CD14-positive monocyte (primary cell): ENCODE data around the gene ZNF362. TPM values are rescaled to one million over a fixed set of nuclear protein-coding genes. Genes with fewer than 3 reads are reported as not detected.

Source experiments
- DNase-seq, 3 donors: peaks; one replicate each; pipeline ENCODE4 v3.0.0-alpha.2; 2011 to 2022
- H2AFZ ChIP-seq: 2 replicates; pipeline ENCODE4 v1.6.0; 2012; ENCODE audit warnings: mild to moderate bottlenecking, low read depth, low read length, inconsistent platforms; ENCODE audit not compliant: insufficient read depth, poor library complexity, severe bottlenecking
- H3K27ac ChIP-seq, 2 donors: 1 replicate in 1 of 2; 2 replicates in 1 of 2; pipeline ENCODE4 v1.5.1; 2012 to 2013; ENCODE audit warnings: low read length in 2 of 2, control low read depth in 1 of 2, inconsistent platforms in 1 of 2, low read depth in 1 of 2, mild to moderate bottlenecking in 1 of 2
- H3K27me3 ChIP-seq, 2 donors: one replicate each; pipeline versions ENCODE4 v1.6.0 to v1.6.1; 2011 to 2013; ENCODE audit warnings: low read length in 2 of 2; ENCODE audit not compliant: control insufficient read depth in 2 of 2, insufficient read depth in 2 of 2
- H3K36me3 ChIP-seq, 2 donors: replicated peaks in 1 of 2; 1 replicate in 1 of 2; 2 replicates in 1 of 2; pipeline versions ENCODE4 v1.5.1 to v1.6.1; 2012 to 2013; ENCODE audit warnings: low read length in 2 of 2, control low read depth in 1 of 2, inconsistent platforms in 1 of 2, mild to moderate bottlenecking in 1 of 2; ENCODE audit not compliant: insufficient read depth in 2 of 2, control insufficient read depth in 1 of 2
- H3K4me1 ChIP-seq, 2 donors: 1 replicate in 1 of 2; 2 replicates in 1 of 2; pipeline versions ENCODE4 v1.5.1 to v1.6.1; 2012 to 2013; ENCODE audit warnings: low read length in 2 of 2, control low read depth in 1 of 2, inconsistent platforms in 1 of 2, mild to moderate bottlenecking in 1 of 2, moderate library complexity in 1 of 2; ENCODE audit not compliant: insufficient read depth in 2 of 2, control insufficient read depth in 1 of 2
- H3K4me2 ChIP-seq: replicated peaks from 2 replicates; pipeline ENCODE3; 2012; ENCODE audit warnings: low read length, moderate library complexity, mild to moderate bottlenecking; ENCODE audit not compliant: poor library complexity, severe bottlenecking; ENCODE audit errors: extremely low read depth
- H3K4me3 ChIP-seq, 3 experiments: fragments of 200-600 bp in 1 of 3; sonication (generic) in 1 of 3; replicated peaks in 1 of 3; 1 replicate in 2 of 3; 2 replicates in 1 of 3; pipeline ENCODE4 v1.5.1; 2011 to 2013; ENCODE audit warnings: low read length in 3 of 3, mild to moderate bottlenecking in 3 of 3, control low read depth in 2 of 3, low read depth in 2 of 3, inconsistent platforms in 1 of 3, moderate library complexity in 1 of 3
- H3K79me2 ChIP-seq: 2 replicates; pipeline ENCODE4 v1.6.0; 2012; ENCODE audit warnings: mild to moderate bottlenecking, control low read depth, inconsistent platforms, low read length, moderate library complexity; ENCODE audit not compliant: insufficient read depth
- H3K9ac ChIP-seq: 2 replicates; pipeline ENCODE4 v1.6.0; 2017; ENCODE audit warnings: low read length, mild to moderate bottlenecking; ENCODE audit not compliant: insufficient read depth, poor library complexity, severe bottlenecking
- H3K9me3 ChIP-seq, 2 donors: replicated peaks in 1 of 2; 1 replicate in 1 of 2; 2 replicates in 1 of 2; pipeline versions ENCODE4 v1.5.1 to v1.6.1; 2012 to 2013; ENCODE audit warnings: low read length in 2 of 2, control low read depth in 1 of 2; ENCODE audit not compliant: control insufficient read depth in 1 of 2, insufficient read depth in 1 of 2
- H4K20me1 ChIP-seq: 2 replicates; pipeline ENCODE4 v1.6.0; 2012; ENCODE audit warnings: mild to moderate bottlenecking, low read length, control low read depth, moderate library complexity; ENCODE audit not compliant: insufficient read depth
- H3K27ac Mint-ChIP-seq, 7 donors: one replicate each; pipeline ENCODE4 v1.8.0; 2020; ENCODE audit warnings: mild to moderate bottlenecking in 7 of 7, mixed read lengths in 7 of 7, moderate library complexity in 6 of 7, inconsistent platforms in 2 of 7
- H3K27me3 Mint-ChIP-seq, 3 donors: one replicate each; pipeline ENCODE4 v1.8.0; 2021 to 2022; ENCODE audit warnings: low read depth in 3 of 3, mild to moderate bottlenecking in 3 of 3, mixed read lengths in 3 of 3, moderate library complexity in 3 of 3, inconsistent platforms in 1 of 3
- H3K36me3 Mint-ChIP-seq, 2 donors: one replicate each; pipeline ENCODE4 v1.8.0; 2020; ENCODE audit warnings: mixed read lengths in 2 of 2, inconsistent platforms in 1 of 2, mild to moderate bottlenecking in 1 of 2
- H3K4me1 Mint-ChIP-seq: one replicate; pipeline ENCODE4 v1.8.0; 2020; ENCODE audit warnings: mild to moderate bottlenecking, mixed read lengths
- H3K4me3 Mint-ChIP-seq, 2 donors: one replicate each; pipeline ENCODE4 v1.8.0; 2020; ENCODE audit warnings: mild to moderate bottlenecking in 2 of 2, mixed read lengths in 2 of 2, moderate library complexity in 1 of 2
- H3K9me3 Mint-ChIP-seq, 7 donors: one replicate each; pipeline ENCODE4 v1.8.0; 2020 to 2022; ENCODE audit warnings: mixed read lengths in 7 of 7, mild to moderate bottlenecking in 6 of 7, moderate library complexity in 6 of 7, inconsistent platforms in 2 of 7
- WGBS: methylation state at CpG from one replicate; pipeline ENCODE4 v1.1.5; 2013; ENCODE audit warnings: missing lambda C conversion rate; ENCODE audit not compliant: insufficient coverage; 5-methylcytosine and 5-hydroxymethylcytosine counted together
- intact Hi-C, 2 donors: fragments of 100-400 bp; cut with micrococcal nuclease; formaldehyde crosslinking; loops; one replicate each; pipeline versions ENCODE4 v1.15.0 to v1.15.1; 2023
- polyA plus RNA-seq, 3 donors: library from polyadenylated mRNA; depleted of rRNA in 1 of 3; unstranded in 2 of 3; stranded (reverse) in 1 of 3; fragments of 300-500 nt in 2 of 3; fragments of >200 nt in 1 of 3; fragmentation: Illumina TruSeq in 2 of 3; gene quantifications; 1 replicate in 2 of 3; 2 replicates in 1 of 3; pipeline ENCODE4 v1.2.3, GENCODE V29; 2012 to 2021
- TF ChIP-seq, protein P1 (sequence below): fragments of 200-600 bp; IDR thresholded peaks from one replicate; pipeline ENCODE4 v1.8.0; 2022; ENCODE audit warnings: antibody characterized with exemption, mild to moderate bottlenecking

The ZNF362 gene
- polyA plus RNA-seq, 3 donors = 11.4 to 18.9 (median 13.5) TPM

DNA sequence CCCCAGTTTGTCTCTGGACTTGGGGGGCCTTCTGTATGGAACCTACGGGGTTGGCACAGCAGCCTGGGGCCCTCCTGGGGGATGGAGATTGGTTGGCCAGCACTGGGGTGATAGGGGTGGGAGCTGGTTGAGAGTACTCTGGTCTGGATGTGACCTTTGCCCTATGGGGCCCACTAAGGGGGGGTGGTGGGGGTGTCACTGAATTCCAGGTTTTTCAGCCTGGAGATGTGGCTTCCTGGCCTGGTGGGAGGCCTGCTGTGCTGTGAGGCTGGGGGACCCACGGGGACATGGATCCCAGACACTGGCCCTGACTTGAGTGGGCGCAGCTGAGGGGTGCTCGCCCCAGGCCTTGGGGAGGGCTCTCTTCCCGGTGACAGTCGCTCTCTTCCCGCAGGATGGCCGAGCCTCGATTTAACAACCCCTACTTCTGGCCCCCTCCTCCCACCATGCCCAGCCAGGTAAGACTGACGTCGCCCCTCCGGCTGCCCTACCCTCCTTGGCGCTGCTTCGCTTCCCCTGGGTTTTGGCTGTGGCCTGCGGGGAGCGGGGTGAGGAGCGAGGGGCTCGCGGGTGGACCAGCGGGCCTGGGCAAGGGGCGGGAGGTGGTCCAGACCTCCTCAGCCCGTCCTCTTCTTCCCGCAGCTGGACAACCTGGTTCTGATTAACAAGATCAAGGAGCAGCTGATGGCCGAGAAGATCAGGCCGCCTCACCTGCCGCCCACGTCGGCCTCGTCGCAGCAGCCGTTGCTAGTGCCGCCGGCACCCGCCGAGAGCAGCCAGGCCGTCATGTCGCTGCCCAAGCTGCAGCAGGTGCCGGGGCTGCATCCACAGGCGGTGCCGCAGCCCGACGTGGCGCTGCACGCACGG is 19.6 kb downstream of the ZNF362 start:
- Histone ChIP-seq H3K4me1 (no peaks in the 10 kb centered on the region), H3K9ac (no peak overlapping the region), H3K79me2 (no peaks in the 10 kb centered on the region), H3K4me3 (no peak overlapping the region), H3K4me2 (no peak overlapping the region), H2AFZ (no peak overlapping the region), H3K27ac (no peak overlapping the region), H4K20me1 (peaks cover 49% of the 10 kb centered on the region), H3K9me3 (no peaks in the 10 kb centered on the region), H3K27me3 (no peaks in the 10 kb centered on the region), H3K36me3 (peaks cover 41 to 80% of the 10 kb centered on the region in 2 donors)
- no peaks in the 10 kb centered on the region for H3K9me3 Mint-ChIP-seq
- H3K27me3 Mint-ChIP-seq = no peaks in the 10 kb centered on the region
- no peak overlapping the region for H3K4me3 Mint-ChIP-seq
- DNase-seq = no peak
- 96% methylated on average over 43 of the region's 45 CpGs for WGBS
- intact Hi-C loops = no loop called here
- H3K4me1 Mint-ChIP-seq = peaks cover 4% of the 10 kb centered on the region
- peak overlapping the region in 1 of 7 donors; percentile 66 for H3K27ac Mint-ChIP-seq
- TF ChIP-seq, protein P1, sequence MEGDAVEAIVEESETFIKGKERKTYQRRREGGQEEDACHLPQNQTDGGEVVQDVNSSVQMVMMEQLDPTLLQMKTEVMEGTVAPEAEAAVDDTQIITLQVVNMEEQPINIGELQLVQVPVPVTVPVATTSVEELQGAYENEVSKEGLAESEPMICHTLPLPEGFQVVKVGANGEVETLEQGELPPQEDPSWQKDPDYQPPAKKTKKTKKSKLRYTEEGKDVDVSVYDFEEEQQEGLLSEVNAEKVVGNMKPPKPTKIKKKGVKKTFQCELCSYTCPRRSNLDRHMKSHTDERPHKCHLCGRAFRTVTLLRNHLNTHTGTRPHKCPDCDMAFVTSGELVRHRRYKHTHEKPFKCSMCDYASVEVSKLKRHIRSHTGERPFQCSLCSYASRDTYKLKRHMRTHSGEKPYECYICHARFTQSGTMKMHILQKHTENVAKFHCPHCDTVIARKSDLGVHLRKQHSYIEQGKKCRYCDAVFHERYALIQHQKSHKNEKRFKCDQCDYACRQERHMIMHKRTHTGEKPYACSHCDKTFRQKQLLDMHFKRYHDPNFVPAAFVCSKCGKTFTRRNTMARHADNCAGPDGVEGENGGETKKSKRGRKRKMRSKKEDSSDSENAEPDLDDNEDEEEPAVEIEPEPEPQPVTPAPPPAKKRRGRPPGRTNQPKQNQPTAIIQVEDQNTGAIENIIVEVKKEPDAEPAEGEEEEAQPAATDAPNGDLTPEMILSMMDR = no peak
- peaks cover 54 to 72% of the 10 kb centered on the region in 2 donors for H3K36me3 Mint-ChIP-seq

DNA sequence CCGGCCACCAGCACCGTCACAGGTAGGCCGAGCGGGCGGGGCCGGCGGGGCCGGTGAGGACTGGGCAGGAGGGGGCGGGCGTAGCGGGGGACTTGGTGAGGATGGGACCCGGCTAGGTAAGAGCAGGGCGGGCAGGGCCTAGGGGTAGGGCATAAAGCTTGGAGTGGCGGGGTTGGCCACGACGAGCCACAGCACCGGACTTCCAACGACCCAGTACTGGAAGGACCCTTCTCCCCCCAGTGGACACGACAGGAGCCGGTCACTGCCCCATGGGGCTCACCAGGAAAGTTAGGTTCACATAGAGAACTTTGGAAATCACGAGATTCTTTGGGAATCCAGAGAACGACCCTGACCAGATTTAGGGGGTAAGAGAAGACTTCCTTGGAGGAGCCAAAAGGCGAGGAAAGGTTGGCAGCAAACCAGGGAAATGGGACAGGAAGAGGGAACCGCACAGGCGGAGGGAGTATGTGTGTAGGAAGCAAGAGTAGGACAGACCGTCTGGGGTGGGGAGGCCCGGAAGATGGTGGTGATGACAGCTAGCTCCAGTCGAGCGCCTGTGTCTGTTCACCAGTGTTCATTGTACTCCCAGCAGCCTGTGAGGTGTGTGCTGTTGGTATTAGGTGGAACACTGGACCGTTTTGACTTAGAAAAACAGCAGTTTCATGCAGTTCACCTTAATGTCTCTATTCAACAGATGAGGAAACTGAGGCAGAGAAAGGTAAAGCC is 20.4 kb downstream of the ZNF362 start:
- H2AFZ ChIP-seq = no peak overlapping the region
- 95% methylated on average over 14 of the region's 30 CpGs for WGBS
- intact Hi-C loops = no loop called here

More for the DNA sequence above, 20.4 kb downstream of the ZNF362 start:
- TF ChIP-seq, protein P1 = no peak
- Histone ChIP-seq H3K4me3 (no peak overlapping the region), H3K9ac (no peak overlapping the region), H3K79me2 (no peaks in the 10 kb centered on the region), H3K4me2 (no peak overlapping the region), H3K27me3 (no peaks in the 10 kb centered on the region), H3K27ac (no peak overlapping the region), H3K4me1 (no peaks in the 10 kb centered on the region), H3K36me3 (peaks cover 46 to 80% of the 10 kb centered on the region in 2 donors), H4K20me1 (peaks cover 41% of the 10 kb centered on the region), H3K9me3 (no peaks in the 10 kb centered on the region)
- Mint-ChIP-seq H3K36me3 (peaks cover 55 to 72% of the 10 kb centered on the region in 2 donors), H3K4me1 (peaks cover 4% of the 10 kb centered on the region), H3K4me3 (no peak overlapping the region), H3K27me3 (no peaks in the 10 kb centered on the region), H3K27ac (peak overlapping the region in 1 of 7 donors; percentile 31), H3K9me3 (no peaks in the 10 kb centered on the region)
- no peak for DNase-seq
